WERI-Rb-1 (cell line): ENCODE measurements around the gene SEC23B.

Source experiments
- DNase-seq: peaks from one replicate; pipeline ENCODE4 v3.0.0-alpha.2; 2020
- H3K27ac ChIP-seq: fragments of 250-450 bp; sonication (Bioruptor Pico); 2 replicates; pipeline ENCODE4 v1.5.1; 2020; ENCODE audit warnings: mild to moderate bottlenecking, moderate library complexity
- H3K27me3 ChIP-seq: fragments of 250-450 bp; sonication (Bioruptor Pico); 2 replicates; pipeline ENCODE4 v1.5.1; 2021; ENCODE audit warnings: mild to moderate bottlenecking, low read depth, moderate library complexity; ENCODE audit not compliant: insufficient read depth, severe bottlenecking
- H3K36me3 ChIP-seq: fragments of 250-450 bp; sonication (Bioruptor Pico); 2 replicates; pipeline ENCODE4 v1.5.1; 2020; ENCODE audit warnings: mild to moderate bottlenecking, moderate library complexity
- H3K4me3 ChIP-seq: 2 replicates; pipeline ENCODE4 v1.5.1; 2011; ENCODE audit warnings: low read depth, mild to moderate bottlenecking, control low read depth, low read length
- H3K9me3 ChIP-seq: fragments of 250-450 bp; sonication (Bioruptor Pico); 2 replicates; pipeline ENCODE4 v1.5.1; 2021; ENCODE audit warnings: mild to moderate bottlenecking, moderate library complexity; ENCODE audit not compliant: severe bottlenecking
- TF ChIP-seq, protein P1 (sequence below): IDR thresholded peaks from 2 replicates; pipeline ENCODE4 v1.5.1; 2011; ENCODE audit warnings: low read depth, mild to moderate bottlenecking, control low read depth, inconsistent platforms, low read length

Gene SEC23B

DNA sequence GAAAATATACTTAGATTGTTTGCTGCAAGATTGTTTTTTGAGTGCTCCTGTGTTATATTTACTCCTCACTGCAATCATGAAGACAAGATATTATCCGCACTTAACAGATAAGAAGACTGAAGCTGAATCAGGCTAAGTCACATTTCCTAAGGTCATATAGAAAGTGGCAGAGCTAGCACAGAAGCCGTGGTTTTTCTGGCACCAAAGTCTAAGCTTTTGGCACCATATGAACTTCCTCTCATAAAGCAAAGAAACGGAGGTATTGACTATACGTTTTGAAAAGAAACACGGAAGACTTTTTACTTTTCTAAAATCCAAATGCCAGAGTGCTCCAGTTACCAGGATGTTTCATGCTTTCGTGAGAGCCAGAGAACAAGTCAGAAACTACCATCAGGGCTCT is 70.8 kb downstream of the SEC23B start:
- no peak for DNase-seq

GRCh38 chr20:18580012-18580411 is 72.3 kb downstream of the SEC23B start:
- H3K27me3 ChIP-seq: no peaks in the 10 kb centered on the region
- H3K4me3 ChIP-seq: no peak overlapping the region
- DNase-seq: no peak
- no peaks in the 10 kb centered on the region for H3K9me3 ChIP-seq
- no peaks in the 10 kb centered on the region for H3K36me3 ChIP-seq
- TF ChIP-seq, protein P1, sequence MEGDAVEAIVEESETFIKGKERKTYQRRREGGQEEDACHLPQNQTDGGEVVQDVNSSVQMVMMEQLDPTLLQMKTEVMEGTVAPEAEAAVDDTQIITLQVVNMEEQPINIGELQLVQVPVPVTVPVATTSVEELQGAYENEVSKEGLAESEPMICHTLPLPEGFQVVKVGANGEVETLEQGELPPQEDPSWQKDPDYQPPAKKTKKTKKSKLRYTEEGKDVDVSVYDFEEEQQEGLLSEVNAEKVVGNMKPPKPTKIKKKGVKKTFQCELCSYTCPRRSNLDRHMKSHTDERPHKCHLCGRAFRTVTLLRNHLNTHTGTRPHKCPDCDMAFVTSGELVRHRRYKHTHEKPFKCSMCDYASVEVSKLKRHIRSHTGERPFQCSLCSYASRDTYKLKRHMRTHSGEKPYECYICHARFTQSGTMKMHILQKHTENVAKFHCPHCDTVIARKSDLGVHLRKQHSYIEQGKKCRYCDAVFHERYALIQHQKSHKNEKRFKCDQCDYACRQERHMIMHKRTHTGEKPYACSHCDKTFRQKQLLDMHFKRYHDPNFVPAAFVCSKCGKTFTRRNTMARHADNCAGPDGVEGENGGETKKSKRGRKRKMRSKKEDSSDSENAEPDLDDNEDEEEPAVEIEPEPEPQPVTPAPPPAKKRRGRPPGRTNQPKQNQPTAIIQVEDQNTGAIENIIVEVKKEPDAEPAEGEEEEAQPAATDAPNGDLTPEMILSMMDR: no peak
- no peak overlapping the region for H3K27ac ChIP-seq

More for the DNA sequence above, 70.8 kb downstream of the SEC23B start:
- Histone ChIP-seq H3K36me3 (no peaks in the 10 kb centered on the region), H3K4me3 (no peak overlapping the region), H3K27me3 (no peaks in the 10 kb centered on the region), H3K9me3 (no peaks in the 10 kb centered on the region), H3K27ac (no peak overlapping the region)
- TF ChIP-seq, protein P1: no peak

GRCh38 chr20:18585134-18585533 is 77.4 kb downstream of the SEC23B start:
- Histone ChIP-seq H3K27ac (no peak overlapping the region), H3K9me3 (no peaks in the 10 kb centered on the region), H3K4me3 (no peak overlapping the region), H3K36me3 (no peaks in the 10 kb centered on the region), H3K27me3 (no peaks in the 10 kb centered on the region)
- DNase-seq: no peak
- TF ChIP-seq, protein P1: no peak

DNA sequence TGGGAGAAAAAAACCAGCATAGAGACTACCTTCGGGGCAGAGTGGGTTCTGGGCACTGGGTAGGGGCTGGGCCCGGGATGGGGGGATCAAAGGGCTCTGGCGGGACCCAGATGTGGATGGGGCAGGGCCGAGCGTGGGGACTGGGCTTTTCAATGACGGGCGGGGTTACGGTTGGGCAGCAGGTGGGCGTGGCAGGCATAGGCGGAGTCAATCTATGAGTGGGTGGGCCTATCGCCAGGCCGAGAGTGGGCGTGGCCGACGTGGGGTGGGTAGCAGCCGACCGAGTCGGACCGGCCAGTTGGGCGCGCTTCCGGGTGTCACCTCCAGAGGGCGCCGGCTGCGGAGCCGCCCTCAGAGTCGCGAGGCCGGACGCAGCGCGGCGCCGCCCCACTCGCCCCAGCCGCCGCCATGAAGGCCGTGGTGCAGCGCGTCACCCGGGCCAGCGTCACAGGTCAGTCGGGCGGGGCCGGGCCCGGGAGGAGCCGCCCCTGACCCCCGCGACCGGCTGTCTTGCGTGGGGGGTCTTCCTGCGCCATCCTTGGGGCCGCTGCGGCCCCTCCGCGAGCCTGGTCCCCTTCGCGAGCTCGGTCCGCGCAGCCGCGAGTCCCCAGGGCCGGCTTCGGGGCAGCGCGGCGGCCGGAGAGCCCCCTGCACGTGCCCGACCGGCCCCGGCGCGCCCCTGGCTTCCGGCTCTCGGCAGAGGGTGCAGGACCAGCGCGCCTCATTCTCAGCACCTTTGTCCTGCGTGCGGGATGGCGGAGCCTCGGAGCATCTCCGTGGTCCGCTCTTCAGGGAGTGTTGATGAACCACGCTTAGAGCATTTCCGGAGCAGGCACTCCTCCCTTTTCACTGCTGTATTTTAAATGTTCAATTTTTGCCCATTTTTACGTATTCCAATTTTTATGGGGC is 80.2 kb downstream of the SEC23B start, which contains the start of gene DTD1:
DTD1 (plus strand) TSS at position 390 of the 909 bp plus-strand sequence; CDS start at position 409, 19 bp downstream.
- Histone ChIP-seq H3K9me3 (no peaks in the 10 kb centered on the region), H3K4me3 (peak within 1 kb of the TSS; percentile 82), H3K36me3 (no peaks in the 10 kb centered on the region), H3K27ac (peak within 1 kb of the TSS; percentile 55), H3K27me3 (no peaks in the 10 kb centered on the region)
- TF ChIP-seq, protein P1: peak; percentile 78
- DNase-seq: peak; percentile 93

DNA sequence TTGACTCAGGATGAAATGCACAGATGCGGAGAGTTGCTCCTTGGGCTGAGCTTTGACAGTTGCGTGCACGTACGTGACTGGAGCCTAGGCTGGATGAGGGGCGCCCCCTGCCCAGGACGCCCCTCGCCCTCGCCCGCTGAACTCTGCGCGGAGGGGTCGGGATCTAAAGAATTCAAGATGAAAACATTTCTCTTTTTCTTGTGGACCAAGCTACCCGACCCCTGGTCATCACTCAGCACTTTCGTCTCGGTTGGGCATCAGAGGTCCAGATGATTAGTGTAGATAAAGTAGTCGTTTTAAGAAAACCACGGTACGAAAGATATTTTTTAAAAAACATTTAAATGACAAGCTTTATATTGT is 80.8 kb downstream of the SEC23B start:
- Histone ChIP-seq H3K36me3 (no peaks in the 10 kb centered on the region), H3K27ac (peak overlapping the region; percentile 55), H3K4me3 (peak overlapping the region; percentile 82), H3K27me3 (no peaks in the 10 kb centered on the region), H3K9me3 (no peaks in the 10 kb centered on the region)
- no peak for DNase-seq
- TF ChIP-seq, protein P1: no peak
